Uterus (tissue), 4 donors: ENCODE data around the gene PHF5A. TPM values are rescaled to one million over a fixed set of nuclear protein-coding genes. Genes with fewer than 3 reads are reported as not detected.

Source experiments
- DNase-seq, 2 donors: peaks; one replicate each; pipeline ENCODE4 v3.0.0-alpha.2; 2019 to 2020
- H3K27ac ChIP-seq, 2 donors: fragments of 200-600 bp; sonication (generic); 1 replicate in 1 of 2; 2 replicates in 1 of 2; pipeline ENCODE4 v1.5.1; 2016 to 2018
- H3K27me3 ChIP-seq, 2 donors: fragments of 200-600 bp; sonication (generic); one replicate each; pipeline ENCODE4 v1.5.1; 2018 to 2019; ENCODE audit warnings: control low read depth in 1 of 2
- H3K36me3 ChIP-seq, 2 donors: fragments of 200-600 bp; sonication (generic); one replicate each; pipeline ENCODE4 v1.5.1; 2019; ENCODE audit warnings: control low read depth in 1 of 2
- H3K4me1 ChIP-seq, 2 donors: fragments of 200-600 bp; sonication (generic); one replicate each; pipeline ENCODE4 v1.5.1; 2018 to 2019; ENCODE audit warnings: control low read depth in 1 of 2
- H3K4me3 ChIP-seq, 2 donors: fragments of 200-600 bp; sonication (generic); 1 replicate in 1 of 2; 2 replicates in 1 of 2; pipeline ENCODE4 v1.5.1; 2018 to 2019; ENCODE audit warnings: mild to moderate bottlenecking in 1 of 2
- H3K9me3 ChIP-seq, 2 donors: fragments of 200-600 bp; sonication (generic); one replicate each; pipeline ENCODE4 v1.5.1; 2019; ENCODE audit warnings: control low read depth in 1 of 2
- CTCF ChIP-seq, 4 experiments: fragments of 200-600 bp in 2 of 4; fragments of 450-650 bp in 2 of 4; sonication (generic) in 2 of 4; IDR thresholded peaks; one replicate each; pipeline ENCODE4 v1.5.1; 2016 to 2019; ENCODE audit warnings: antibody characterized with exemption in 4 of 4, mild to moderate bottlenecking in 2 of 4, moderate library complexity in 1 of 4
- POLR2A ChIP-seq, 2 donors: fragments of 450-650 bp; IDR thresholded peaks; one replicate each; pipeline ENCODE4 v1.6.1; 2016; ENCODE audit warnings: antibody characterized with exemption in 2 of 2, mild to moderate bottlenecking in 1 of 2, moderate library complexity in 1 of 2
- intact Hi-C: fragments of 100-400 bp; cut with DNase I; formaldehyde crosslinking; loops from one replicate; pipeline ENCODE4 v1.15.1; 2023; ENCODE audit warnings: low total_unique reads
- total RNA-seq, 4 donors: library from RNA; depleted of rRNA in 3 of 4; stranded (reverse); fragments of >200 nt in 3 of 4; gene quantifications; one replicate each; pipeline versions ENCODE4 v1.1.0 to v1.2.4, GENCODE V29; 2014 to 2023
- donor health status: DM: yes; HTN: yes; CAD: no.

PHF5A gene
- 10 to 100 TPM; 38.5 to 65.1 (median 46.4) TPM for total RNA-seq

GRCh38 chr22:41468381-41469217 lies at the start of gene PHF5A, which contains the start of gene ACO2:
PHF5A (minus strand) TSS chr22:41468692; CDS start chr22:41468653, 39 bp downstream.
ACO2 (plus strand) TSS chr22:41469117; CDS start chr22:41469147, 30 bp downstream.
- Histone ChIP-seq H3K27ac (peak within 1 kb of the TSS; percentile 91 to 94), H3K4me3 (peak within 1 kb of the TSS; percentile 94 to 100), H3K9me3 (no peaks in the 10 kb centered on the region), H3K4me1 (peaks cover 0 to 5% of the 10 kb centered on the region in 2 donors), H3K36me3 (no peaks in the 10 kb centered on the region), H3K27me3 (no peaks in the 10 kb centered on the region)
- DNase-seq: peak; percentile 98
- peak in 2 of 4 experiments; percentile 3 to 28 for TF ChIP-seq CTCF (IDR thresholded peaks at IDR 0.05)
- TF ChIP-seq POLR2A (IDR thresholded peaks at IDR 0.05): peak in 1 of 2 donors; percentile 68
- intact Hi-C loops: no loop called here

- Histone ChIP-seq H3K27me3 (no peaks in the 10 kb centered on the region), H3K27ac (peak overlapping the region; percentile 24 to 53), H3K36me3 (no peaks in the 10 kb centered on the region), H3K4me1 (no peaks in the 10 kb centered on the region), H3K9me3 (no peaks in the 10 kb centered on the region), H3K4me3 (no peak overlapping the region)
- intact Hi-C loops: loop anchor here (5.0 kb wide), 1 partner anchor 116 kb away; no protein-coding TSS in a partner anchor
- no peak for DNase-seq
- TF ChIP-seq CTCF (IDR thresholded peaks at IDR 0.05) (no peak), POLR2A (IDR thresholded peaks at IDR 0.05) (no peak)
Observed at GRCh38 chr22:41518048-41518347, 49.5 kb upstream of the PHF5A start.

- TF ChIP-seq CTCF (IDR thresholded peaks at IDR 0.05): peak; percentile 89 to 93 (median 90)
- TF ChIP-seq POLR2A (IDR thresholded peaks at IDR 0.05): no peak
- peak; percentile 80 to 81 for DNase-seq
- no peaks in the 10 kb centered on the region for H3K27me3 ChIP-seq
- H3K9me3 ChIP-seq: no peaks in the 10 kb centered on the region
- intact Hi-C loops: loop anchor here (5.0 kb wide), 1 partner anchor 115 kb away; no protein-coding TSS in a partner anchor
- H3K36me3 ChIP-seq: no peaks in the 10 kb centered on the region
- H3K4me3 ChIP-seq: no peak overlapping the region
- H3K4me1 ChIP-seq: peaks cover 0 to 3% of the 10 kb centered on the region in 2 donors
- peak overlapping the region; percentile 24 to 53 for H3K27ac ChIP-seq
Observed at GRCh38 chr22:41517172-41518047, 48.9 kb upstream of the PHF5A start.

- Histone ChIP-seq H3K36me3 (no peaks in the 10 kb centered on the region), H3K9me3 (no peaks in the 10 kb centered on the region), H3K4me3 (no peak overlapping the region), H3K4me1 (peaks cover 0 to 7% of the 10 kb centered on the region in 2 donors), H3K27ac (no peak overlapping the region), H3K27me3 (no peaks in the 10 kb centered on the region)
- intact Hi-C loops: loop anchor here (5.0 kb wide), 1 partner anchor 114 kb away; no protein-coding TSS in a partner anchor
- no peak for DNase-seq
- TF ChIP-seq CTCF (IDR thresholded peaks at IDR 0.05): no peak
- no peak for TF ChIP-seq POLR2A (IDR thresholded peaks at IDR 0.05)
Observed at GRCh38 chr22:41516462-41516861, 48.0 kb upstream of the PHF5A start.
